ENCODE data around the gene PLXNA2.

Gene PLXNA2

GRCh38 chr1:207973898-207974568, 270.2 kb downstream of the PLXNA2 start:
- DNase-seq (ENCODE audit: low read depth in 2 of 2) = no peak

GRCh38 chr1:207972337-207972736, 271.8 kb downstream of the PLXNA2 start:
- no peak for DNase-seq (ENCODE audit: low read depth in 2 of 2)
